ENCODE results near the gene CCN5. TPM values are rescaled to one million over a fixed set of nuclear protein-coding genes. Genes with fewer than 3 reads are reported as not detected.

Gene CCN5
- total RNA-seq, 1 experiment from 2014 or later = 0.37 TPM

- TF ChIP-seq FOXP4 (CRISPR knock-in tag; IDR thresholded peaks at IDR 0.05) (no peak), STAT6 (CRISPR knock-in tag; conservative IDR thresholded peaks at IDR 0.05; ENCODE audit: low read depth) (no peak), ZNF317 (CRISPR knock-in tag; IDR thresholded peaks at IDR 0.05; ENCODE audit: borderline replicate concordance, low read depth) (no peak), ZNF423 (CRISPR knock-in tag; IDR thresholded peaks at IDR 0.05) (no peak), ZNF396 (CRISPR knock-in tag; IDR thresholded peaks at IDR 0.05; ENCODE audit: borderline replicate concordance) (no peak), ZNF232 (CRISPR knock-in tag; IDR thresholded peaks at IDR 0.05) (no peak), NFATC4 (CRISPR knock-in tag; IDR thresholded peaks at IDR 0.05) (no peak), RORB (CRISPR knock-in tag; IDR thresholded peaks at IDR 0.05) (no peak), ZBTB21 (CRISPR knock-in tag; IDR thresholded peaks at IDR 0.05; ENCODE audit: borderline replicate concordance) (no peak), JAZF1 (CRISPR knock-in tag; IDR thresholded peaks at IDR 0.05) (no peak), GABPB1 (CRISPR knock-in tag; IDR thresholded peaks at IDR 0.05) (no peak; the same call in 1 of the 2 replicates), SP1 (CRISPR knock-in tag; conservative IDR thresholded peaks at IDR 0.05) (0 out of 2 replicates have a peak, but pooled peaks have one; percentile 27), USF1 (CRISPR knock-in tag; IDR thresholded peaks at IDR 0.05) (peak; percentile 93)
- TF ChIP-seq, protein P1, sequence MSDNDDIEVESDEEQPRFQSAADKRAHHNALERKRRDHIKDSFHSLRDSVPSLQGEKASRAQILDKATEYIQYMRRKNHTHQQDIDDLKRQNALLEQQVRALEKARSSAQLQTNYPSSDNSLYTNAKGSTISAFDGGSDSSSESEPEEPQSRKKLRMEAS (CRISPR knock-in tag; IDR thresholded peaks at IDR 0.05) = no peak
- TF ChIP-seq, protein P2, sequence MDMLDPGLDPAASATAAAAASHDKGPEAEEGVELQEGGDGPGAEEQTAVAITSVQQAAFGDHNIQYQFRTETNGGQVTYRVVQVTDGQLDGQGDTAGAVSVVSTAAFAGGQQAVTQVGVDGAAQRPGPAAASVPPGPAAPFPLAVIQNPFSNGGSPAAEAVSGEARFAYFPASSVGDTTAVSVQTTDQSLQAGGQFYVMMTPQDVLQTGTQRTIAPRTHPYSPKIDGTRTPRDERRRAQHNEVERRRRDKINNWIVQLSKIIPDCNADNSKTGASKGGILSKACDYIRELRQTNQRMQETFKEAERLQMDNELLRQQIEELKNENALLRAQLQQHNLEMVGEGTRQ (CRISPR knock-in tag; IDR thresholded peaks at IDR 0.05) = peak; percentile 94
- TF ChIP-seq, protein P3, sequence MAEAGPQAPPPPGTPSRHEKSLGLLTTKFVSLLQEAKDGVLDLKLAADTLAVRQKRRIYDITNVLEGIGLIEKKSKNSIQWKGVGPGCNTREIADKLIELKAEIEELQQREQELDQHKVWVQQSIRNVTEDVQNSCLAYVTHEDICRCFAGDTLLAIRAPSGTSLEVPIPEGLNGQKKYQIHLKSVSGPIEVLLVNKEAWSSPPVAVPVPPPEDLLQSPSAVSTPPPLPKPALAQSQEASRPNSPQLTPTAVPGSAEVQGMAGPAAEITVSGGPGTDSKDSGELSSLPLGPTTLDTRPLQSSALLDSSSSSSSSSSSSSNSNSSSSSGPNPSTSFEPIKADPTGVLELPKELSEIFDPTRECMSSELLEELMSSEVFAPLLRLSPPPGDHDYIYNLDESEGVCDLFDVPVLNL (CRISPR knock-in tag; IDR thresholded peaks at IDR 0.05; ENCODE audit: borderline replicate concordance, low read depth) = no peak
- TF ChIP-seq, protein P4, sequence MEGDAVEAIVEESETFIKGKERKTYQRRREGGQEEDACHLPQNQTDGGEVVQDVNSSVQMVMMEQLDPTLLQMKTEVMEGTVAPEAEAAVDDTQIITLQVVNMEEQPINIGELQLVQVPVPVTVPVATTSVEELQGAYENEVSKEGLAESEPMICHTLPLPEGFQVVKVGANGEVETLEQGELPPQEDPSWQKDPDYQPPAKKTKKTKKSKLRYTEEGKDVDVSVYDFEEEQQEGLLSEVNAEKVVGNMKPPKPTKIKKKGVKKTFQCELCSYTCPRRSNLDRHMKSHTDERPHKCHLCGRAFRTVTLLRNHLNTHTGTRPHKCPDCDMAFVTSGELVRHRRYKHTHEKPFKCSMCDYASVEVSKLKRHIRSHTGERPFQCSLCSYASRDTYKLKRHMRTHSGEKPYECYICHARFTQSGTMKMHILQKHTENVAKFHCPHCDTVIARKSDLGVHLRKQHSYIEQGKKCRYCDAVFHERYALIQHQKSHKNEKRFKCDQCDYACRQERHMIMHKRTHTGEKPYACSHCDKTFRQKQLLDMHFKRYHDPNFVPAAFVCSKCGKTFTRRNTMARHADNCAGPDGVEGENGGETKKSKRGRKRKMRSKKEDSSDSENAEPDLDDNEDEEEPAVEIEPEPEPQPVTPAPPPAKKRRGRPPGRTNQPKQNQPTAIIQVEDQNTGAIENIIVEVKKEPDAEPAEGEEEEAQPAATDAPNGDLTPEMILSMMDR (IDR thresholded peaks at IDR 0.05) = no peak
- TF ChIP-seq, protein P5, sequence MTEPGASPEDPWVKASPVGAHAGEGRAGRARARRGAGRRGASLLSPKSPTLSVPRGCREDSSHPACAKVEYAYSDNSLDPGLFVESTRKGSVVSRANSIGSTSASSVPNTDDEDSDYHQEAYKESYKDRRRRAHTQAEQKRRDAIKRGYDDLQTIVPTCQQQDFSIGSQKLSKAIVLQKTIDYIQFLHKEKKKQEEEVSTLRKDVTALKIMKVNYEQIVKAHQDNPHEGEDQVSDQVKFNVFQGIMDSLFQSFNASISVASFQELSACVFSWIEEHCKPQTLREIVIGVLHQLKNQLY (CRISPR knock-in tag; IDR thresholded peaks at IDR 0.05) = no peak
- TF ChIP-seq, protein P6, sequence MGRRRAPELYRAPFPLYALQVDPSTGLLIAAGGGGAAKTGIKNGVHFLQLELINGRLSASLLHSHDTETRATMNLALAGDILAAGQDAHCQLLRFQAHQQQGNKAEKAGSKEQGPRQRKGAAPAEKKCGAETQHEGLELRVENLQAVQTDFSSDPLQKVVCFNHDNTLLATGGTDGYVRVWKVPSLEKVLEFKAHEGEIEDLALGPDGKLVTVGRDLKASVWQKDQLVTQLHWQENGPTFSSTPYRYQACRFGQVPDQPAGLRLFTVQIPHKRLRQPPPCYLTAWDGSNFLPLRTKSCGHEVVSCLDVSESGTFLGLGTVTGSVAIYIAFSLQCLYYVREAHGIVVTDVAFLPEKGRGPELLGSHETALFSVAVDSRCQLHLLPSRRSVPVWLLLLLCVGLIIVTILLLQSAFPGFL (CRISPR knock-in tag; IDR thresholded peaks at IDR 0.05; ENCODE audit: borderline replicate concordance) = no peak
Measured at GRCh38 chr20:44736170-44737021, 21.2 kb downstream of the CCN5 start (continued).
